Effector CD4-positive, alpha-beta T cell (primary cell): ENCODE data around the gene RIPOR3.
"Not testable (repeated sequence)": the region's sequence is repeated elsewhere in the genome, so short reads cannot be mapped to it uniquely, and the experiment has no call there.

Experiments
- DNase-seq: peaks from one replicate; pipeline ENCODE4 v3.0.0-alpha.2; 2020

RIPOR3 gene

DNA sequence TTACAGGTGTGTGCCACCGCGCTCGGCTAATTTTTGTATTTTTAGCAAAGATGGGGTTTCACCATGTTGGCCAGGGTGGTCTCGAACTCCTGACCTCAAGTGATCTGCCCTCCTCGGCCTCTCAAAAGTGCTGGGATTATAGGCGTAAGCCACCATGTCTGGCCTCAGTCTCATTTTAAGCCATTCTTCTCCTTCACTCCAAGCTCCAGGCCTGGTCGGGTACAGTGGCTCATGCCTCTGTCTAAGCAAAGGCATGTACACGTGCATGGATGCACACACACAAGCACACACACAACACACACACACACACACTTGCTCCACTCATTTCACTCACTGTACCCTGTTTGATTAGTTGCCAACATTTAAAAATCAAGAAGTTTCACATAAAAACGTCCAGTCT is 32.3 kb upstream of the RIPOR3 start:
- no peak for DNase-seq

DNA sequence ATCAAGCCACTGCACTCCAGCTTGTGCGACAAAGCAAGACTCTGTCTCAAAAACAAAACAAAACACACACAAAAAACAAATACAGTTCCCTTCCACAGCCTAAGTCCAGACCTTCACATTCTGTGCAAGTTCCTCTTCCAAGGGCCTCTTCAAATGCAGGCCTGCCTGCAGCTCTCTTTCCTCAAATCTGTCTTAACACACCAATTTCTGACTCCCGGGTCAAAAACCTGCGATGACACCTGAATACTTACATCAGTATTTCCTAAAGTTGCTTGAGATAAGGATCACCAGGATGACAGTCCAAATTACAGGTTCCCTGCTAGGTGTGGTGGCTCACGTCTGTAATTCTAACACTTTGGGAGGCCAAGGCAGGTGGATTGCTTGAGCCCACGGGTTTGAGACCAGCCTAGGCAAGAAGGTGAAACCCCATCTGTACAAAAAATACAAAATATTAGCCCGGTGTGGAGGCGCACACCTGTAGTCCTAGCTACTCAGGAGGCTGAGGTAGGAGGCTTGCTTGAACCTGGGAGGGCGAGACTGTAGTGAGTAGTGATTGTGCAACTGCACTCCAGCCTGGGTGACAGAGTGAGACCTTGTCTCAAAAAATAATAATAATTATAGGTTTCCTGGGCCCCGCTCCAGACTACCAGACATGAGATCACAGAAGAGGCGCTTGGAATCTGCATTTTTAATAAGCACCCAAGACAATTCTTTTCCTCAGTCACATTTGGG is 31.2 kb upstream of the RIPOR3 start:
- DNase-seq = no peak

DNA sequence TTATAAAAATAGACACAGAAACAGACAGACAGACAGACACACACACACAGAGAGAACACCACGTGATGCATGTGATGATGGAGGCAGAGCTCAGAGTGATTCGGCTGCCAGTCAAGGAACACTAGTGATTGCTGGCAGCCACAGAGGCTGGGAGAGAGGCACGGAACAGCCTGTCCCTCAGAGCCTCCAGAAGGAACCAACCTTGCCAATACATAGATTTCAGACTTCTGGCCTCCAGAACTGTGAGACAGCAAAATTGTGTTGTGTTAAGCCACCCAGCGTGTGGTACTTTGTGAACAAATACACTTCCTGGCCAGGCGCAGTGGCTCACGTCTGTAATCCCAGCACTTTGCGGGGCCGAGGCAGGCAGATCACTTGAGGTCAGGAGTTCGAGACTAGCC is 30.5 kb upstream of the RIPOR3 start:
- no peak for DNase-seq

DNA sequence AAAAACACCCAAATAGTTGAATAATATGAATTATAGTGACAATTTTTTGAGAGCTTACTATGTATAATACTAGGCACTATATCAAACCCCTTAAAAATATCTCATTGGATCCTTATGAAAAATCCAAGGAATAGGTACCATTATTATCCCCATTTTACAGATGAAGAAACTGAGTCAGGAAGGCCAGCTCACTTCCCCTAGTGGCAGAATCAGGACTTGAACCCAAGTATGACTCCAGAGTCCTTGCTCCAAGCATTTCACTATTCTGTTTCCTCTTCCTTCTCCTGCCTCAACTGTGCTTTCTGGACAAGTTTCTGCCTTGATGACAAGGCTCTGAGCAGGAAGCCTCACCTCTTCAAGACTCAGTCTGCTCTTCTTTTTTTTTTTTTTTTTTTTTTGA is 29.2 kb upstream of the RIPOR3 start:
- DNase-seq = no peak

DNA sequence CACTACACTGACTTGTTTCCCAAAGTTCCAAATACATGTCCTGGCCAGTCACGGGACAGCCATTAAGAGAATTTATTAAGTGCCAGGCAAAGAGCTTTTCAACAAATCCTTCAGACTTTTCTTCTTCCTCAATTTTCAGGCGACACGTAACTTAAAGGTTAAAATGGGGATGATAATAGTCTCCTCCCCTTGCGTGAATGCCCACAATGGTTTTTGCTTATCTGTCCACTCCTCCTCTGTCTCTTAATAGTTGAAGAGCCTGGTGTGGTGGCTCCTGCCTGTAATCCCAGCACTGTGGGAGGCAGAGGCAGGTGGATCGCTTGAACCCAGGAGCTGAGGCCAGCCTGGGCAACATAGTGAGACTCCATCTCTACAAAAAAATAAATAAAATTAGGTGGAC is 28.7 kb upstream of the RIPOR3 start:
- no peak for DNase-seq

DNA sequence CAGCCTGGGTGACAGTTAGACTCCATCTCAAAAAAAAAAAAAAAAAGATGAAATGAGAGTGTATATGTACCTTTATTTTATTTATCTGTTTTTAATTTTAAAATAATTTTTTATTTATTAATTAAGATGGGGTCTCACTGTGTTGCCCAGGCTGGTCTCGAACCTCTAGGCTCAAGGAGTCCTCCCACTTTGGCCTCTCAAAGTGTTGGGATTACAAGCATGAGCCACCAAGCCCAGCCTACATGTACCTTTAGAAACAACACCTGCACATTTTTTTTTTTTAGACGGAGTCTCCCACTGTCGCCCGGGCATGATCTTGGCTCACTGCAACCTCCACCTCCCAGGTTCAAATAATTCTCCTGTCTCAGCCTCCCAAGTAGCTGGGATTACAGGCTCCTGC is 28.0 kb upstream of the RIPOR3 start:
- DNase-seq = no peak

DNA sequence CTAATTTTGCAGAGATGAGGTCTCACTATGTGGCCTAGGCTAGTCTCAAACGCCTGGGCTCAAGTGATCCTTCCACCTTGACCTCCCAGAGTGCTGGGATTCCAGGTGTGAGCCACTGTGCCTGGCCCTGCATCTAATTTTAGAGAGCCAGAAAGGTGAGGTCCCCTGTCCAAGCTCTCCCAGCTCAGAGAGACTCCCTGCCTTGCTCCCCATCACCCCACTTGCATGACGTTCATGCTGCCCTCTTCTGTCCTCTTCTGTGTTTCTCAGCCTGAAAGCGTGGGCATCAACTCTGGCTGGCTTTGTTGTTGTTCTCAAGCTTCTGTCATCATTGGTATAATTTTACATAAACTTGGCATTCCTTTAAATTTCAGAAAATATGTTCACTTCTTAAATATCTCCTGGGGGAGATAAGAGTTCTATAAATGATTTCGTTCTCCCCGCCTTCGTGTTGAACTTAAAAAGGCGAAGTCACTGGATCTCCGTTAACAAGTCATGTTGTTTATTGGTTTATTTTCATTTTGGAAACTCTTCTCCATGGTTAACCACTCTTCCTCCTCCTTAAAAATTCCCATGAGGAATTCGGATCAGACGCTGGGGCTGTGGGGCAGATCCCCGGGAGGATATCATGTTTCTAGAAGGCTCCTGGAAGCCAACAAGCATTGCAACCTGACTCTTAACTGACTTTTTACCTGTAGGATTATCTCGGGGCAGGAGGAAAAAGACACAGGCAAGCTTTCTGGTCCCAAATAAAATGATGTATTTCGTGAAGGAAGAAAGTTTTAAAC is 26.8 kb upstream of the RIPOR3 start:
- no peak for DNase-seq

DNA sequence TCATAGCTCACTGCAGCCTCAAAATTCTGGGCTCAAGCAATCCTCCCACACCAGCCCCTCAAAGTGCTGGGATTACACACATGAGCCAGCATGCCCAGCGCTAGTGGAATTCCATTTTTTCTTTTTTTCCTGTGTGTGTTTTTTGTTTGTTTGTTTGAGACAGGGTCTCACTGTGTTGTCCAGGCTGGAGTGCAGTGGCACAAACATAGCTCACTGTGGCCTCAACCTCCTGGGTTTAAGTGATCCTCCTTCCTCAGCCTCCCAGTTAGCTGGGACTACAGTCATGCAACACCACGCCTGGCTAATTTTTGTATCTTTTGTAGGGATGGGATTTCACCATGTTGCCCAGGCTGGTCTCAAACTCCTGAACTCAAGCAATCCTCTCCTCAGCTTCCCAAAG is 26.0 kb upstream of the RIPOR3 start:
- DNase-seq = no peak

DNA sequence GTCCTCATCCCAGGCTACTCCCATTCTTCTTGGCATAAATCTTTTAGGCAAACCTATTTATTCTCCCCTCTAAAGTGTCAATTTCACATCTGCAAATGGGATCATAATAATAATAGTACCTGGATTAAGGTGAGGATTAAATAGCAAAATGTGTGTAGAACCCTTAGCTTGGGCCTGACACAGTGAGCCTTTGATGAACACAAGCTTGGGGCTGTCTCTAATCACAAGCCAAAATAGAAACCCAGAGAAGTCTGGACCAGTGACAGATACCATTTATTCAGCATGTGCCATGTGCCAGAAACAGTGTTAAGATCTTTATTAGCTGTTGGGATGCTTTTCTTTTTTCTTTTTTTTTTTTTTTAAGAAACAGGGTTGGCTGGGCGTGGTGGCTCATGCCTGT is 25.2 kb upstream of the RIPOR3 start:
- no peak for DNase-seq

DNA sequence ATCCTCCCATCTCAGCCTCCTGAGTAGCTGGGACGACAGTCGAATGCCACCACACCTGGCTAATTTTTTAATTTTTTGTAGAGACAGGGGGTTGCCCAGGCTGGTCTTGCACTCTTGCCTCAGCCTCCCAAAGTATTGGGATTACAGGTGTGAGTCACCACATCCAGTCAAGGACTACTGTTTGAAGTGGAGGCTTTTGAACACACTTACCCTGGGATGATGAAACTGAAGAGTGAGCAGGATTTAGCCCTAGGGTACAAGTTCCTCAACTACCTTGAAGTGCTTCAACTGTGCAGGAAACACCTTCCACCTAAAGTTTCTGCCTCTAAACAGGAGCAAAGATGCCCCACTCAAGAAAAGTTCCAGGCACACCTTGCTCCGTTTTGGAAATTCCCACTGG is 24.4 kb upstream of the RIPOR3 start:
- no peak for DNase-seq

DNA sequence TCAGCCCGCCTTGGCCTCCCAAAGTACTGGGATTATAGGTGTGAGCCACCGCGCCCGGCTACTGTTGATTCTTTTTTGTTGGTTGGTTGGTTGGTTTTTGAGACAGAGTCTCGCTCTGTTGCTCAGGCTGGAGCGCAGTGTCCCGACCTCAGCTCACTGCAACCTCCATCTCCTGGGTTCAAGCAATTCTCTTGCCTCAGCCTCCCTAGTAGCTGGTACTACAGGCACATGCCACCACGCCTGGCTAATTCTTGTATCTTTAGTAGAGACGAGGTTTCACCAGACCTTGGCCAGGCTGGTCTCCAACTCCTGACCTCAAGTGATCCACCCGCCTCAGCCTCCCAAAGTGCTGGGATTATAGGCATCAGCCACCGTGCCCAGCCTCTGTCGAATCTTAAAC is 23.1 kb upstream of the RIPOR3 start:
- DNase-seq = not testable (repeated sequence)

DNA sequence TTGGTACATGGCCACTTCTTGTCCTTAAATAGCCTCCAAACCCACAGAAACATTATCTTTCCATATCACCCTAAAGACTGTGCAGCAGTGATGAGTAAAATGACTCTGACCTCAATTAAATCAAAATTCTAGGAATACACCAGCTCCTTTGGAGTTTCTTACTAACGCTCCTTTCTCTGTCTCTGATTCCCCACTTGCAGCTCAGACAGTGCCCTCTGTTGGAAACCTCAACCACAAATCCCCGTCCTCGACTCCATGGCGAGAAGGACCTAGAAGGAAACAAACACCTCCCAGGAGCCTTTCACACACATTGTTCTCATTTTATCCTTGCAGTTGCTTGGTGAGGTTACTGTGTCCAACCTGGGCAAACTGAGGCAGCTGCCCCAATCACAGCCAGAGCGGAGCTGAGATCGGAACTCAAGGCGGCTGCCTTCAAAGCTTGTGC is 22.3 kb upstream of the RIPOR3 start:
- DNase-seq = no peak

DNA sequence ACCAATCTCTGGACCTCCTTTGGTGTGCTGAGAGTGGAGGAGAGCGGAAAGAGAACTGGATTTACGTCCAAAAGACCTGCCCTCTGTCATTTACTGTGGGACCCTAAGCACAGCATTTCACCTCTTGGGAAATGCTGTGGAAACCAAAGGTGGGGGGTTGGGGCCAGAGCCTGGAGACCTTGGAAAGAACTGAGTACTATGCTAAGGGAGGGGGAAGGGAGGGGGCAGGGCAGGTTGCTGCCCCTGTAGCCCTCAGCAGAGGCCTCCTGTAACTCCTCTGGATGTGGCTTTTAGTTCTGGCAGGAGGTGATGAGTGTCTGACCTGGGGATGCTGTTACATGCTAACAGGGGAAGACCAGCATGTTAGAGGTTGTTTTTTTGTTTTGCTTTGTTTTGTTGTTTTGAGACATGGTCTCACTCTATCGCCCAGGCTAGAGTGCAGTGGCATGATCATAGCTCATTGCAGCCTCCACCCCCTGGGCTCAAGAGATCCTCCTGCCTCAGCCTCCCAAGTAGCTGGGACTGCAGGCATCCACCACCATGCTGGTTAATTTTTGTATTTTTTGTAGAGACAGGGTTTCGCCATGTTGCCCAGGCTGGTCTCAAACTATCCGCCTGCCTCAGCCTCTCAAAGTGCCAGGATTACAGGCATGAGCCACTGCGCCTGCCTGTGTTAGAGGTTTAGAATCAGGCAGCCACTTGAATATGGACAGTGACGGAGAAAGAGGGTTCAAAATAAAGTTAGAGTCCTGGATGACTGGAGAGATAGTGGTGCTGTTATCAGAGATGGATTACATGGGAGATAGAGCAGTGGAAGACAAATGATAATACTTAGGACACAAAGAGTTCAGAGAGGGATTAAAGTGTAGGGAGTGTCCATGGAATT is 21.7 kb upstream of the RIPOR3 start:
- DNase-seq = no peak

DNA sequence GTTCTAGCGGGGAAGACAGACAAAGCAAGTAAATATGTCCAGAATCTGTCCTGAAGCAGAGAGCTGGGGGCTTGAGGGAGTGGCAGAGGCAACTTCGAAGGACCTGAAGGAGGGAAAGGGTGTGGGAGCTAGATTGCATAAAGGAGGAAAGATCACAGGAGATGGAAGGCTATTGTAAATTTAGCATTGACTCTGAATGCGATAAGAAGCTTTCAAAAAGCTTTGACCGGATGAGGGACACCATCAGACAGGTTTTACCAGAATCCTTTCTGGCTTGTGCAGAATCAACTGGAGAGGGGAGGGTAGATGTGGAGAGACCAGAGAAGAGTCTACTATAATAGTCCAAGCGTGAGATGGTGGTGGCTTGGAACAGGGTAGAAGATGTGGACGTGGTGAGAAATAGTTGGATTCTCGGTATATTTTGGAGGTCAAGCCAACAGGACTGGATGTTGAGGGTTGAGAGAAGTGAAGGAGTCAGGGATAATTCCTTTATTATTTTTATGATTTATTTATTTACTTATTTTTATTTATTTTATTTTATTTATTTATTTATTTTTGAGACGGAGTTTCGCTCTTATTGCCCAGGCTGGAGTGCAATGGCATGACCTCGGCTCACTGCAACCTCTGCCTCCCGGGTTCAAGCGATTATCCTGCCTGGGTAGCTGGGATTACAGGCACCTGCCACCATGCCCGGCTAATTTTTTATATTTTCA is 19.9 kb upstream of the RIPOR3 start:
- DNase-seq = no peak

DNA sequence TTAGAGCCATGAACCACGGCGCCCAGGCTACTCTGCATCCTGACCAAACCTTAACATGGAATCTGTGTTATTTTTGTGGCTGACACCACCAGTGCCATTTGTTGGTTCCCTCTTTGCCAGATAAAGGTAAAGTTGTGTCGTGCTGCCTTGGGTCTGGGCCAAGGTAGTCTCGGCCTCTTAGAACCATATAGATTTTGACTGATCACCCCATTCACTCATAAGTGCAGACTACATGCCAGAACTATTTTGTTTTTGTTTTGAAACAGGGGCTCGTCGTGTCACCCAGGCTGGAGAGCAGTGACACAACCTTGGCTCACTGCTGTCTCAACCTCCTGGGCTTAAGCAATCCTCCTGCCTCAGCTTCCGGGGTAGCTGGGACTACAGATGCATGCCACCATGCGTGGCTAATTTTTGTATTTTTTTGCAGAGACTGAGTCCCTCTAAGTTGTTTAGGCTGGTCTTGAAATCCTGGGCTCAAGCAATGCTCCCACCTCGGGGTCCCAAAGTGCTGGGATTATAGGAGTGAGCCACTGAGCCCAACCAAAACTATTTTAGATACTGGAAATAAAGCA is 19.2 kb upstream of the RIPOR3 start:
- no peak for DNase-seq

DNA sequence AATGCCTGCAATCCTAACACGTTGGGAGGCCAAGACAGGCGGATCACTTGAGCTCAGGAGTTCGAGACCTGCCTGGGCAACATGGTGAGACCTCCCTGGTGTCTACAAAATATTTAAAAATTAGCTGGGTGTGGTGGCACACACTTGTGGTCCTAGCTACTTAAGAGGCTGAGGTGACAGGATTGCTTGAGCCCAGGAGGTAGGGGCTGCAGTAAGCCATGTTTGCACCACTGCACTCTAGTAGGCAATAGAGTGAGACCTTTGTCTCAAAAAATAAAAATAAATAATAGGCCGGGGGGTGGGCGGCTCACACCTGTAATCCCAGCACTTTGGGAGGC is 18.3 kb upstream of the RIPOR3 start:
- DNase-seq = no peak

DNA sequence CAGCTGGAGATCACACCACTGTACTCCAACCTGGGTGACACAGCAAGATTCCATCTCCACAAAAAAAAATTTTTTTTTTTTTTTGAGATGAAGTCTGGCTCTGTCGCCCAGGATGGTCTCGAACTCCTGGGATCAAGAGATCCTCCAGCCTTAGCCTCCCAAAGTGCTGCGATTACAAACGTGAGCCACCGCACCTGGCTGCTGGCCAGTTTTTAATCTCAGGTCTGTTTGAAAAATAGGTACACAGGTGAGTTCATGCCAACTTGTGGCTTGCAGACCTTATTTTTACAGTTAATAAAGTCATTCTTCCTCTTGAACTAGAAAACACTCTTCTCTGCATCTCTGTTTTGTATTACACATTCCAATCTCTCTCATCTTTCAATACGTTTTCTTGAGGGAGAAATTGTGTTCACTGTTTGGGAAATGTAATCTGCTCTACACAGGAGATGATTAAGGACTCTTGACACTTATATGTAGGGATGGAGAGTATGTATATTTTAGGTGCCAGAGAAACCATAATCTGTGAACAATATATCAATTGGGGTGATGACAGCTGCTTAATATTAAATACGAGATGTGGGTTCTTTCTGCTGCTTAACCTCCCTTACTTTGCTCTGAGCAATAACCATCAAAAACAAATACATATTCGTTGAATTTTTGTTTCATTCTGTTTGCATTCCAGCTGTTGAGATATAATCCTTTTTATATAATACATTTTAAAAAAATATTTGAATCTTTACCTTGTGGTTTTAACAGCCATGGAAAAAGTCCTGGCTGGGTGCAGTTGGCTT is 17.7 kb upstream of the RIPOR3 start:
- DNase-seq = no peak

DNA sequence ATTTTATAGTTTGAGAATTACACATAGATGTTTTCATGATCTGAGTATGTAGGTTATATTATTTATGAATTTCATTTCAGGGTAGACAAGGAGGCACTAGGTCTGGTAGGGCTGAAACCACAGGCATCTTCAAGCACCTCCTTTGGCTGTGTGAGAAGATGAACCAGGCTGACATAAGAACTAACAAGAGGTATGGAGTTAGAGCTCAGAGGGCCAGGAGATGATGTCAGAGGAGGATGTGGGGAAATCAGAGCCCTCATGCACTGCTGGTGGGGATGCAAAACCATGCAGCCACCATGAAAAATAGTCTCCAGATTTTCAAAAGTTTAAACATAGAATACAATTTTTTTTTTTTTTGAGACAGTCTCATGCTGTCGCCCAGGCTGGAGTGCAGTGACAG is 13.6 kb upstream of the RIPOR3 start:
- DNase-seq = no peak

DNA sequence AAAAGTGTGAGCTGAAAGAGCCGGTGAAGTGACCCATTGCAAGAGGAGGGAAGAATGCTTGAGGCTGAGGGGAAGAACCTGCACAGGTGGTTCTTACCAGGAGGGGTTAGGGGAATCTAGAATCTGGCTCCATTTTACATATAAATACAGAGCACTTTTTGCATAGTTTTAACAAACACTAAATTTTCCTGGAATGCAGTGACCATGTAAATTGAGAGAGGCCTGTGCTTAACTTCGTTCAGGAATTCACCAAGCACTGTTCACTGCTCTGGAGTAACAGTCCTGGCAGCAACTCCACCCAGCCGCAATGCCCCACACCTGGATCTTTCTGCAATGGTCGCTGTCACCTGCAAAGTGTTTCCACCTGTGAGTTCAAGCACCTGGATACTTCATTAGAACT is 13.2 kb upstream of the RIPOR3 start:
- DNase-seq = no peak

DNA sequence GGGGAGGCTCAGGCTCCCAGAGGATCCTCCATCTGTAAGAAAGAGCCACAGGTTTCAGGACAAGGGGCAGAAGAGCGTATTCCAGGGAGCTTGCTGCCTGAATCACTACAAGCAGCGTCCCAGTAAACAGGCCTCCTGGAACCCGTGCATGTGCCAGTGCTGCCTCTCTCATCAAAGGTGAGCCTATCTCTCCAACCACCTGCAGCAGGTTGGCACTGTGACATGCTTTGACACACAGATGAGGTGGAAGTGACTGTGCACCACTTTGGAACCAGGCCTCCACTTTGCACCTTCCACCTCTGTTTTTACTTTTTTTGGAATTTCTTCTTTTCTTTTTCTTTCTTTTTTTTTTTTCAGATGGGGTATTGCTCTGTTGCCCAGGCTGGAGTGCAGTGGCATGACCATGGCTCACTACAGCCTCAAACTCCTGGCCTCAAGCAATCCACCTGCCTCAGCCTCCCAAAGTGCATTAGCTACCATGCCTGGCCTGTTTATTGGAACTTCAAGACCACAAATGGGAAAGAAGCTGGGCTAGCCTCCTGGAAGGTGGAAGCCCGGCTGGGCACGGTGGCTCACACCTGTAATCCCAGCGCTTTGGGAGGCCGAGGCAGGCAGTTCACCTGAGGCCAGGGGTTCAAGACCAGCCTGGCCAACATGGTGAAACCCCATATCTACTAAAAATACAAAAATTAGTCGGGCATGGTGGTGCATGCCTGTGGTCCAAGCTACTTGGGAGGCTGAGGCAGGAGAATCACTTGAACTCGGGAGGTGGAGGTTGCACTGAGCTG is 12.5 kb upstream of the RIPOR3 start:
- DNase-seq = not testable (repeated sequence)
